Endothelial cell of umbilical vein (primary cell): ENCODE data around the gene CCDC57.

ENCODE experiments used
- CTCF ChIP-seq, 2 donors: IDR thresholded peaks; 1 replicate in 1 of 2; 2 replicates in 1 of 2; pipeline ENCODE4 v1.5.1; 2011; ENCODE audit warnings: low read length in 2 of 2, mild to moderate bottlenecking in 2 of 2, moderate library complexity in 2 of 2, control low read depth in 1 of 2, inconsistent platforms in 1 of 2, low read depth in 1 of 2; ENCODE audit not compliant: insufficient read depth in 1 of 2; ENCODE audit errors: extremely low read depth in 1 of 2
- EZH2 ChIP-seq: IDR thresholded peaks from 2 replicates; pipeline ENCODE4 v1.6.1; 2012; ENCODE audit warnings: borderline replicate concordance, low read depth, mild to moderate bottlenecking, moderate library complexity, low read length, inconsistent platforms; ENCODE audit not compliant: severe bottlenecking
- GATA2 ChIP-seq: IDR thresholded peaks from 2 replicates; pipeline ENCODE4 v1.7.0; 2011; ENCODE audit warnings: low read depth, mild to moderate bottlenecking, moderate library complexity, mixed read lengths, low read length; ENCODE audit not compliant: insufficient read length, insufficient read depth
- JUN ChIP-seq: IDR thresholded peaks from 2 replicates; pipeline ENCODE4 v1.6.1; 2011; ENCODE audit warnings: borderline replicate concordance, low read depth; ENCODE audit not compliant: insufficient read length, insufficient read depth
- MAX ChIP-seq: IDR thresholded peaks from 2 replicates; pipeline ENCODE4 v1.6.1; 2011; ENCODE audit not compliant: insufficient read depth, insufficient read length
- MYC ChIP-seq: IDR thresholded peaks from one replicate; pipeline ENCODE4 v1.6.1; 2011; ENCODE audit warnings: mild to moderate bottlenecking, low read depth, low read length
- POLR2A ChIP-seq: IDR thresholded peaks from 2 replicates; pipeline ENCODE4 v1.6.1; 2012; ENCODE audit warnings: low read depth, mild to moderate bottlenecking, control low read depth, low read length
- POLR2AphosphoS5 ChIP-seq: IDR thresholded peaks from 2 replicates; pipeline ENCODE4 v1.6.1; 2012; ENCODE audit warnings: low read depth, mild to moderate bottlenecking, control low read depth, low read length, moderate library complexity; ENCODE audit not compliant: insufficient read depth

GRCh38 chr17:82080048-82080788 is 132.4 kb downstream of the CCDC57 start:
- TF ChIP-seq JUN (no peak), CTCF (IDR thresholded peaks at IDR 0.05; ENCODE audit: extremely low read depth in 1 of 2, insufficient read depth in 1 of 2, low read depth in 1 of 2, low read length in 2 of 2) (no peak), EZH2 (no peak), POLR2A (no peak), MAX (no peak), POLR2AphosphoS5 (no peak), MYC (no peak), GATA2 (no peak)
